Choroid plexus epithelial cell (primary cell): ENCODE measurements around the gene ZNF41.
"Not testable (repeated sequence)": the region's sequence is repeated elsewhere in the genome, so short reads cannot be mapped to it uniquely, and the experiment has no call there.

Experiments used
- DNase-seq: peaks from one replicate; pipeline ENCODE4 v3.0.0-alpha.2; 2010; ENCODE audit warnings: low read depth
- H3K4me3 ChIP-seq: 2 replicates; pipeline ENCODE4 v1.5.1; 2011; ENCODE audit warnings: low read depth, mild to moderate bottlenecking, control low read depth, low read length, moderate library complexity
- CTCF ChIP-seq: conservative IDR thresholded peaks from 2 replicates; pipeline ENCODE4 v1.5.1; 2011; ENCODE audit warnings: low read depth, mild to moderate bottlenecking, control low read depth, inconsistent platforms, low read length, moderate library complexity

The ZNF41 gene

GRCh38 chrX:47501226-47502074 is 18.4 kb upstream of the ZNF41 start:
- TF ChIP-seq CTCF: no peak
- no peak overlapping the region for H3K4me3 ChIP-seq
- DNase-seq: peak; percentile 73

GRCh38 chrX:47500554-47500953 is 17.5 kb upstream of the ZNF41 start:
- TF ChIP-seq CTCF: no peak
- no peak overlapping the region for H3K4me3 ChIP-seq
- no peak for DNase-seq

- DNase-seq: no peak
- no peak for TF ChIP-seq CTCF
- H3K4me3 ChIP-seq: no peak overlapping the region
Observed at GRCh38 chrX:47499293-47499692, 16.3 kb upstream of the ZNF41 start.

GRCh38 chrX:47498411-47498810 is 15.4 kb upstream of the ZNF41 start:
- DNase-seq: no peak
- no peak for TF ChIP-seq CTCF

GRCh38 chrX:47497271-47497888 is 14.4 kb upstream of the ZNF41 start:
- TF ChIP-seq CTCF: peak; percentile 61
- peak; percentile 62 for DNase-seq
- no peak overlapping the region for H3K4me3 ChIP-seq

More at GRCh38 chrX:47498411-47498810, 15.4 kb upstream of the ZNF41 start:
- no peak overlapping the region for H3K4me3 ChIP-seq

GRCh38 chrX:47492133-47492532 is 9.1 kb upstream of the ZNF41 start:
- H3K4me3 ChIP-seq, DNase-seq: not testable (repeated sequence)

GRCh38 chrX:47489507-47490275 is 6.7 kb upstream of the ZNF41 start:
- no peak for DNase-seq
- no peak overlapping the region for H3K4me3 ChIP-seq
- no peak for TF ChIP-seq CTCF
